Spleen (tissue), 7 donors: ENCODE data around the gene MATN3.

Source experiments
- POLR2A ChIP-seq, 3 donors: fragments of 450-650 bp; IDR thresholded peaks; one replicate each; pipeline ENCODE4 v1.5.1; 2017; ENCODE audit warnings: antibody characterized with exemption in 3 of 3, mild to moderate bottlenecking in 1 of 3
- TF ChIP-seq, protein P1 (sequence below), 11 experiments: fragments of 200-600 bp in 7 of 11; fragments of 450-650 bp in 4 of 11; sonication (generic) in 4 of 11; IDR thresholded peaks in 8 of 11; conservative IDR thresholded peaks in 3 of 11; 1 replicate in 7 of 11; 2 replicates in 4 of 11; pipeline versions ENCODE4 v1.4.0 to v1.8.0; 2016 to 2021; ENCODE audit warnings: antibody characterized with exemption in 11 of 11, inconsistent platforms in 4 of 11, mild to moderate bottlenecking in 1 of 11
- donor health status: DM: no; HTN: no; CAD: no; lungs with moderate emphysema.
- donor health status: DM: no; HTN: no; CAD: no.
- donor health status: DM: no; HTN: no; CAD: no.

DNA sequence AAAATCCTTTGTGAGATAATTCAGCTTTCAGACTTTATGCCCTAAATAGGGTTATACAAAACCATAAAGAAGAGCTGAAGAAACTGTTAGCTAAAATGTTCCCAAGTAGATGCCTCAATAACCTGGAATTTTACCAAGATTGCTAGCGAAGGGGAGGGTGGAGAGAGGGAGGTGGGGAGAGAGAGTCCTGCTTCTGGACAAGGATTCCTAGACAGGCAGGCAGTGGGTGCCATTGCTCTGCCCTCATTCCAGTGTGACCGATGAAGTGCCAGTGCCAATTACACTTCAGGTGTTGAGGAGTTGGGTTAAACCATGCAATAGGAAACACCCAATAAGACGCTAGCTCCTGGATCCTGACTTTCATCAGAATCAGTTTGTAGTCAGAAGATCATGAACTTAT is 20.9 kb upstream of the MATN3 start:
- TF ChIP-seq POLR2A (IDR thresholded peaks at IDR 0.05): no peak
- TF ChIP-seq, protein P1, sequence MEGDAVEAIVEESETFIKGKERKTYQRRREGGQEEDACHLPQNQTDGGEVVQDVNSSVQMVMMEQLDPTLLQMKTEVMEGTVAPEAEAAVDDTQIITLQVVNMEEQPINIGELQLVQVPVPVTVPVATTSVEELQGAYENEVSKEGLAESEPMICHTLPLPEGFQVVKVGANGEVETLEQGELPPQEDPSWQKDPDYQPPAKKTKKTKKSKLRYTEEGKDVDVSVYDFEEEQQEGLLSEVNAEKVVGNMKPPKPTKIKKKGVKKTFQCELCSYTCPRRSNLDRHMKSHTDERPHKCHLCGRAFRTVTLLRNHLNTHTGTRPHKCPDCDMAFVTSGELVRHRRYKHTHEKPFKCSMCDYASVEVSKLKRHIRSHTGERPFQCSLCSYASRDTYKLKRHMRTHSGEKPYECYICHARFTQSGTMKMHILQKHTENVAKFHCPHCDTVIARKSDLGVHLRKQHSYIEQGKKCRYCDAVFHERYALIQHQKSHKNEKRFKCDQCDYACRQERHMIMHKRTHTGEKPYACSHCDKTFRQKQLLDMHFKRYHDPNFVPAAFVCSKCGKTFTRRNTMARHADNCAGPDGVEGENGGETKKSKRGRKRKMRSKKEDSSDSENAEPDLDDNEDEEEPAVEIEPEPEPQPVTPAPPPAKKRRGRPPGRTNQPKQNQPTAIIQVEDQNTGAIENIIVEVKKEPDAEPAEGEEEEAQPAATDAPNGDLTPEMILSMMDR (IDR thresholded peaks at IDR 0.05 in 8 of 11, conservative IDR thresholded peaks at IDR 0.05 in 3 of 11): no peak
